Type B pancreatic cell (in vitro differentiated cells): Measurements from ENCODE around the gene TTLL11. TPM values are rescaled to one million over a fixed set of nuclear protein-coding genes. Genes with fewer than 3 reads are reported as not detected.

Source experiments
- DNase-seq: peaks from one replicate; pipeline ENCODE4 v3.0.0; 2021; ENCODE audit warnings: mixed read lengths; ENCODE audit not compliant: unreplicated experiment; ENCODE audit errors: extremely low spot score
- H3K27ac Mint-ChIP-seq: 2 replicates; pipeline ENCODE4 v1.8.0; 2021; ENCODE audit warnings: mild to moderate bottlenecking, mixed read lengths
- H3K27me3 Mint-ChIP-seq: 2 replicates; pipeline ENCODE4 v1.8.0; 2021; ENCODE audit warnings: mixed read lengths
- H3K36me3 Mint-ChIP-seq: 2 replicates; pipeline ENCODE4 v1.8.0; 2021; ENCODE audit warnings: mixed read lengths
- H3K4me1 Mint-ChIP-seq: one replicate; pipeline ENCODE4 v1.8.0; 2021; ENCODE audit warnings: mixed read lengths; ENCODE audit not compliant: unreplicated experiment
- H3K4me3 Mint-ChIP-seq: 2 replicates; pipeline ENCODE4 v1.8.0; 2021; ENCODE audit warnings: mild to moderate bottlenecking, mixed read lengths
- H3K9me3 Mint-ChIP-seq: 2 replicates; pipeline ENCODE4 v1.8.0; 2021; ENCODE audit warnings: mixed read lengths
- total RNA-seq: library from RNA; stranded (reverse); gene quantifications from 2 replicates; pipeline ENCODE4 v1.2.1, GENCODE V29; 2021; ENCODE audit warnings: low replicate concordance
- TF ChIP-seq, protein P1 (sequence below): fragments of 200-600 bp; sonication (generic); conservative IDR thresholded peaks from 2 replicates; pipeline ENCODE4 v1.5.0; 2021; ENCODE audit warnings: antibody characterized with exemption, mild to moderate bottlenecking

TTLL11 gene
- total RNA-seq, 1 donor from 2014 or later, result 8.6 TPM

DNA sequence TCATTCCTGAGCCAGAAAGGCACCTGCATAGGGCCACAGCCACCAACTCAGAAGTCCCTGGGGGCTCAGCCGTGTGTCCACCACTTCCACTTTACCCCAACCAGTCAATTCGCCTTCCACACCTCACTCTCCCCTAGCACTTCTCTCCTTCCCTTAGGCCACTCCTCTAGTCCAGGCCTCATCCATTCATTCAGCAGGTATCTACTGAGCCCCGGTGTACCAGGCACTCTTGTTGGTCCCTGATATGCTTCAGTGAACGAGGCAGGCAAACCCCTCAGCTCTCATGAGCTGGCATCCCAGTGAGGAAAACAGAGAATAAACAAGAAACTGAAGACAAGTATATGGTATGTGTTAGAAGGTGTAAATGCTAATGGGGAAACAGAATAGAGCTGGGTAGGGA lies 37.7 kb upstream of the TTLL11 start:
- no peak for DNase-seq
- Mint-ChIP-seq H3K4me3 (no peak overlapping the region), H3K27ac (no peak overlapping the region), H3K4me1 (peaks cover 22% of the 10 kb centered on the region), H3K36me3 (no peaks in the 10 kb centered on the region), H3K27me3 (peaks cover 69% of the 10 kb centered on the region), H3K9me3 (no peaks in the 10 kb centered on the region)
- TF ChIP-seq, protein P1, sequence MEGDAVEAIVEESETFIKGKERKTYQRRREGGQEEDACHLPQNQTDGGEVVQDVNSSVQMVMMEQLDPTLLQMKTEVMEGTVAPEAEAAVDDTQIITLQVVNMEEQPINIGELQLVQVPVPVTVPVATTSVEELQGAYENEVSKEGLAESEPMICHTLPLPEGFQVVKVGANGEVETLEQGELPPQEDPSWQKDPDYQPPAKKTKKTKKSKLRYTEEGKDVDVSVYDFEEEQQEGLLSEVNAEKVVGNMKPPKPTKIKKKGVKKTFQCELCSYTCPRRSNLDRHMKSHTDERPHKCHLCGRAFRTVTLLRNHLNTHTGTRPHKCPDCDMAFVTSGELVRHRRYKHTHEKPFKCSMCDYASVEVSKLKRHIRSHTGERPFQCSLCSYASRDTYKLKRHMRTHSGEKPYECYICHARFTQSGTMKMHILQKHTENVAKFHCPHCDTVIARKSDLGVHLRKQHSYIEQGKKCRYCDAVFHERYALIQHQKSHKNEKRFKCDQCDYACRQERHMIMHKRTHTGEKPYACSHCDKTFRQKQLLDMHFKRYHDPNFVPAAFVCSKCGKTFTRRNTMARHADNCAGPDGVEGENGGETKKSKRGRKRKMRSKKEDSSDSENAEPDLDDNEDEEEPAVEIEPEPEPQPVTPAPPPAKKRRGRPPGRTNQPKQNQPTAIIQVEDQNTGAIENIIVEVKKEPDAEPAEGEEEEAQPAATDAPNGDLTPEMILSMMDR, result no peak

DNA sequence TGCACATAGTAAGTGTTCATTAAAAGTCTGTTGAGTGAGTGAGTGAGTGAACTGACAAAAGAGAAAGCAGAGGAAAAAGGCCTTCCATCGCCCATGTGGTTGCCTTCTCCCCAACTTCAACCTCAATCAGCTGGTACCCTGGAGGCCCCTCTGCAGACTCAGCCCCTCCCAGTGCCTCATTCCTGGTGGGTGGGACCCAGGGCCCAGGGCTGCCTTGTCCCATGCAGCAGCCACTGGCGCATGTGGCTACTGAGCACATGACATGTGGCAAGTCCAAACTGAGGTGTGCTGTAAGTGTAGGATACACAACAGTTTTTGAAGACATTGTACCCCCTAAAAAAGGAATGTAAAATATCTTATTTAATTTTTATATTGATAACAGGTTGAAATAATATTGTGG lies 36.9 kb upstream of the TTLL11 start:
- peaks cover 73% of the 10 kb centered on the region for H3K27me3 Mint-ChIP-seq
- H3K4me1 Mint-ChIP-seq, result peaks cover 27% of the 10 kb centered on the region
- no peaks in the 10 kb centered on the region for H3K36me3 Mint-ChIP-seq
- TF ChIP-seq, protein P1, result no peak
- no peaks in the 10 kb centered on the region for H3K9me3 Mint-ChIP-seq
- no peak for DNase-seq
- no peak overlapping the region for H3K4me3 Mint-ChIP-seq
- no peak overlapping the region for H3K27ac Mint-ChIP-seq

- Mint-ChIP-seq H3K4me1 (peaks cover 27% of the 10 kb centered on the region), H3K36me3 (no peaks in the 10 kb centered on the region), H3K4me3 (no peak overlapping the region), H3K27me3 (peaks cover 74% of the 10 kb centered on the region), H3K27ac (no peak overlapping the region), H3K9me3 (no peaks in the 10 kb centered on the region)
- no peak for DNase-seq
- TF ChIP-seq, protein P1, result no peak
Measured at GRCh38 chr9:122128969-122129343, 35.8 kb upstream of the TTLL11 start.

- Mint-ChIP-seq H3K4me1 (peaks cover 27% of the 10 kb centered on the region), H3K4me3 (no peak overlapping the region), H3K9me3 (no peaks in the 10 kb centered on the region), H3K36me3 (no peaks in the 10 kb centered on the region), H3K27me3 (peaks cover 70% of the 10 kb centered on the region), H3K27ac (no peak overlapping the region)
- no peak for DNase-seq
- TF ChIP-seq, protein P1, result no peak
Measured at GRCh38 chr9:122128007-122128968, 35.2 kb upstream of the TTLL11 start.

DNA sequence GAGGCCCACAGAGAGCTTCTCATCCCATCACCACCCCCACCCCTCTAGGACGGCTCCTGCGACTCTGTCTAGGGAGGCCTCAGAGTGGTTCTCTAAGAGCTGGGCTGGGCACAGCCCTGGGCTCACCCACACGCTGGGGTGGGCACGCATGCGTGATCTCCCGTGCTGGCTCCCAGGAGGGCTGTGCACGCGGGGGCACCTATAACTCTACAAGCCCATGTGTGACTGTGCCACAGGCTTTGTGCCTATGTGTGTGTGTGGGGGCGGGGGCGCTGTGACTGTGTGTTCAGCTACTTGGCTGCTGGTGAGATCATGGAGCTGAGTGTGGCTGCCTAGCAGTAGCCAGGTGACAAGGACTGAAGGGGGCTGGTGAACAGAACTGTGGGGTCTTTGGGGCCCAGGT lies 34.3 kb upstream of the TTLL11 start:
- Mint-ChIP-seq H3K27ac (no peak overlapping the region), H3K27me3 (peaks cover 68% of the 10 kb centered on the region), H3K4me3 (no peak overlapping the region), H3K4me1 (peaks cover 27% of the 10 kb centered on the region), H3K9me3 (no peaks in the 10 kb centered on the region), H3K36me3 (no peaks in the 10 kb centered on the region)
- DNase-seq, result no peak
- TF ChIP-seq, protein P1, result no peak
